ENCODE data around the gene CSNK2A2.

The CSNK2A2 gene

GRCh38 chr16:58200004-58200797 lies 2.3 kb upstream of the CSNK2A2 start:
- no peak for DNase-seq (ENCODE audit: low read depth in 4 of 4, low spot score in 1 of 4)

- no peak for DNase-seq (ENCODE audit: low read depth in 4 of 4, low spot score in 1 of 4)
Measured at GRCh38 chr16:58198803-58199411, 1.0 kb upstream of the CSNK2A2 start.

GRCh38 chr16:58197314-58198012 lies 443 bp downstream of the CSNK2A2 start:
- peak in 1 of 4 experiments; percentile 10 for DNase-seq (ENCODE audit: low read depth in 4 of 4, low spot score in 1 of 4)

GRCh38 chr16:58196898-58197313 lies 1.0 kb downstream of the CSNK2A2 start:
- DNase-seq (ENCODE audit: low read depth in 4 of 4, low spot score in 1 of 4), result no peak

- DNase-seq (ENCODE audit: low read depth in 4 of 4, low spot score in 1 of 4), result no peak
Measured at GRCh38 chr16:58195771-58196170, 2.1 kb downstream of the CSNK2A2 start.

GRCh38 chr16:58195344-58195743 lies 2.6 kb downstream of the CSNK2A2 start:
- DNase-seq (ENCODE audit: low read depth in 4 of 4, low spot score in 1 of 4), result no peak

DNA sequence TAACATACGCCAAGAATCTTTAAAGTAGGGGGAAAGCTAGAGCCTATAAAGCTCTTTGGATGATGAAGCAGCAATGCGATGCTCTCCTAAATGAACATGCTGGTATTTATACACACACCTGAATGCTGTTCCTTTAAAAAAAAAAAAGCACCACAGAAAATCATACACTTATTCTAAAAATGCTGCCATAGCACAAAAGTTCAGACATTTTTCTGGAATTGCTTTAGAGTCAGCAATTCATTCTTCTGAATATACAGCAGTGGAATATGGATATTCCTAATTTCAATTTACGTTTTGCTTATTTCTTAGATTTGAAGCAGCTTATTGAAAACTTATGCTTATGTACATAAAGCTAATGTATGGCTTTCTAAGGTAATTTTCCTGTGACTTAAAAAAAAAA lies 3.1 kb downstream of the CSNK2A2 start:
- no peak for DNase-seq (ENCODE audit: low read depth in 4 of 4, low spot score in 1 of 4)

- DNase-seq (ENCODE audit: low read depth in 4 of 4, low spot score in 1 of 4), result no peak
Measured at GRCh38 chr16:58187665-58188421, 10.1 kb downstream of the CSNK2A2 start.

GRCh38 chr16:58187092-58187491 lies 10.8 kb downstream of the CSNK2A2 start:
- no peak for DNase-seq (ENCODE audit: low read depth in 4 of 4, low spot score in 1 of 4)

DNA sequence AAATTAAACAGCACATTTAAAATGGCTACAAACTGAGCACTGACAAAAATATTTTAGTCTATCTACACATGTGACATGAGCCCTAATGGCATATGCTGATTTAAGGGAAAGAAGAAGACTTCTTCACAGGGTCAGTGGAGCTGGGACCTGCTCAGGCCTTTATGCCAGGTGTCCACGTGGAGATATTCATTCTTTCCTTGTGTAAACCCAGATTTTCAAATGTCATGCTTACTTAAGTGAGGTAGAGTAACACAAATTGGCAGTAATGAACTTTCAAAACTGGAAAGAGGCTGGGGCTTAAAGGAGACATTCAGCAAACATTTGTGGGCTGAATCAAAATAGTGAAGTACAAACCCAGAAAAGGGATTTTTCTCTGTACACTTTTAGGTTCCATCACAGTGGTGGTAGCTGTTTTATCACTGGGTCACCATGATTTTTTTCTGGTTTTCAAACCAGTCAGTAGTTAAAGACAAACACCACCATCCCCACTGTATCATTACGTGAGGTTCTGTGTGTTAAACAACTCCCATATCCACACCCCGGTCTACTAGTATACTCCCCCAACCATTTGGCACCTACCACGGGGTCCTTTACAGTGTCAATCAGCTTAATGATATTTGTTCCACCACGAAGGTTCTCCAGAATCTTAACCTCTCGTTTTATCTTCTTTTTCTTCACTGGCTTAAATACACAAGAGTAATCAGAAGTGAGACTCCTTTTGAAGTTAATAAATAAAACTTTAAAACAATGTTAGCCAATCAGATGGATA lies 11.5 kb downstream of the CSNK2A2 start:
- DNase-seq (ENCODE audit: low read depth in 4 of 4, low spot score in 1 of 4), result no peak

- DNase-seq (ENCODE audit: low read depth in 4 of 4, low spot score in 1 of 4), result no peak
Measured at GRCh38 chr16:58177353-58177710, 20.6 kb downstream of the CSNK2A2 start.

- no peak for DNase-seq (ENCODE audit: low read depth in 4 of 4, low spot score in 1 of 4)
Measured at GRCh38 chr16:58176608-58177352, 21.1 kb downstream of the CSNK2A2 start.

DNA sequence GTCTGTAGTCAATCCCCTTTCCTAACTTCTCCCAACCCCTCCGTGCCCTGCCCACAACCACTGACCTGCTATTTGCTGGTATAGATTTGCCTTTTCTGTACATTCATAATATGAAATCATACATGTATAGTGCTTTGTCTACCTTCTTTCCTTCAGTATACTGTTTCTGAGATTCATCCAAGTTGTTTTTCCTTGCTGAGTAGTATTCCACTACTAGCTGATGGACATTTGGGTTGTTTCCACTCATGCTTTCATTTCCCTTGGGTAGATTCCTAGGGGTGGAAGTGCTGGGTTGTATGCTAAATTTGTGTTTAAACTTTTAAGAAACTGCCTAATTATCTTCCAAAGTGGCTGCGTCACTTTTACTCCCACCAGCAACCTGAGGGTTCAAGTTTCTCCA lies 27.7 kb downstream of the CSNK2A2 start:
- no peak for DNase-seq (ENCODE audit: low read depth in 4 of 4, low spot score in 1 of 4)

DNA sequence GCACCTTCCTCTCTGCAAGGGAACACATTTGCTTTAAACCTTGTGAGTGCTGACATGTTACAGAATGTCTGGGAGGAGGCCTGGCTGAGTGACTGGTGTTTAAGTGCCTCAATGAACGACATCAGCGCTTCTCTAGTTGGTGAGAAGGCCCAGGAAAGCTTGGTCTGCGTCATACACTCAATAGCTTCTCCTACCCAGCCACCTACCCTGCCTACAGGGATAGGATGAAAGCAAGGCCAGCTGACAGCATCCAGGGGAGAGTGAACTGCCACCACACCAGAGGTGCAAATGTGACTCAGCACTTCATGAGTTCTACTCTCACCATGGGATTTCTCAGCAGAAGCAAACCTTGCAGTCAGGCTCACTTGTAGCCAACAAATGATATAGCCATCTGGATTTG lies 37.1 kb downstream of the CSNK2A2 start:
- DNase-seq (ENCODE audit: low read depth in 4 of 4, low spot score in 1 of 4), result no peak

DNA sequence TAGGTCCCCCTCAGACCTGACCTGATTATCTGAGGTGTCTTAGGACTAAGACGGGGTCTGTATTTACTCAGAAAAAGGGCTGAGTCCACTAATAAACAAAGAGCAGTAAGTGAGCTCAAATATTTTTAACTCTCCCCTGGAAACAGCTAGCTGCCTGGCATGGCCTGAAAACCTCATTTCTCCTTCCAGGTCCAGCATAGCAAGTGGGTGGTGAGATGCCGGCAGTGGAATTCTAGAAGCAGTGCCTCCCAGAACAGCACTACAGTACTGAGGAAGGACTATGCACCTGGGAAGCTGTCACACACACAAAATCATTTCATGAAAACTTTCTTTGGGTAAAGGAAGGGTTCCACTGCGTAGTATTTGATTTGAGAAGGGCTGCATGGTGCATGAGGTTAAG lies 39.2 kb downstream of the CSNK2A2 start:
- no peak for DNase-seq (ENCODE audit: low read depth in 4 of 4, low spot score in 1 of 4)

DNA sequence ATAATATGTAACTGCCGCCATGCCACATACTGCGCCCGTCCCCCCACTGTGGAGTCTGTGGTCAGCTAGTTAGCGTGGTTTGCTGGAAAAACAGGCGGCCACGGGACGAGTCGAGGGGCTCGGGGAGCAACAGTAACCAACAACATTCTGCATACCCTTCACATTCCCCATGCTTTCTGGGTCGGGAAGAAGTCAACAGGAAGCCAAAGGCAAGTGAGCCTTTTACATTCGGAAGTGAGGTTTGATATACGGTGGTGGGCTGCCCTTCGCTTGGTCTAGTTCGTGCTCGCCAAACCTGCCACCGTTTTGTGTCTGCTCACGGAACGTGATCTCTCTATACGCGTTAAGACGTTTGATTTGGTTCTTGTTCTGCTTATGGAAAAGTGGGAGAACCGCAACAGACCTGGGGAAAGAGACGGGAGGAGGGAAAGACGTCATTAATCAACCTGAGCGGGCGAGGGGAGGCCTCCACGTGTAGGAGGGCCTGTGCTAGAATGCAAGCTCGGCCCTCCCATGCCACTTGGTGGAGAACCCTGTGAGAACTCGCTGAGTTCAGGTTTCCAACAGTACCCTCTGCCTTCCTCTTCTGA lies 39.9 kb downstream of the CSNK2A2 start:
- DNase-seq (ENCODE audit: low read depth in 4 of 4, low spot score in 1 of 4), result no peak

DNA sequence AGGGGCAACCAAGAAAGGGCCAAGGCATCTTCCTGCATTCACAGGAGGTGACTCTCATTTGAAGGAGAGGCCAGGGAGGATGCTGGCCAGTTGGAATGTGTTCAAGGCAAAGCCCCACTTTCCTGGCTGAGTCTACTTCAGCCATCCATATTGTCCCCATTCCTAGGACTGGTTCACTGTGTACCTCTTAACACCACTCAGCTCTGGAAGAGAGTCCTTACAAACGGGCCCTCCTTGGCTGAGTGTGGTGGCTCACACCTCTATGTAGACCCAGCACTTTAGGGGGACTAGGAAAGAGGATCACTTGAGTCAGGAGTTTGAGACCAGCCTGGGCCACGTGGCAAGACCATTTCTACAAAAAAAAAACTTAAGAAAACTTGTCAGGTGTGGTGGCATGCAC lies 40.7 kb downstream of the CSNK2A2 start:
- DNase-seq (ENCODE audit: low read depth in 4 of 4, low spot score in 1 of 4), result no peak

DNA sequence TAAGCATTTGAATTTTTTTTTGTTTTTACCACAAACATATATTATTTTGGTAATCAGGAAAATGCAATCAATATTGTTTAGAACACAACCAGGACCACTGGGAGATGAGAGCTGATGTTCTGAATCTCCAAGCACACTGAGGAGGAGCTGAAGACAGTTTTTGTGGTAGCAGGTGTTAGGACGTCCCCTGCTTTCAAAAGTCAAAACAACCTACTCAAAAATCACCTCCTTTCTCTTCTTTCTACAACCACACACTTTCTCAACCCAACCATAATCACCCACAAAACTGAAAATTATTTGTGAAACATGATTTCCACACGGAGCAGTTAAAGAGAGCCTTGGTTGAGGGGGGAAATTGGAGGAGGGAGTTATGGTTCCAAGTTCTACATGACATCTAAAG lies 42.1 kb downstream of the CSNK2A2 start:
- DNase-seq (ENCODE audit: low read depth in 4 of 4, low spot score in 1 of 4), result no peak

GRCh38 chr16:58154345-58154744 lies 43.6 kb downstream of the CSNK2A2 start:
- no peak for DNase-seq (ENCODE audit: low read depth in 4 of 4, low spot score in 1 of 4)

Data from stimulated activated CD4-positive, alpha-beta T cell treated with anti-CD3 and anti-CD28 coated beads, Interleukin-1b, Interleukin-23, amount 100 ng/mL, for 24 hours (primary cell).